NCI-H1930 (cell line): ENCODE results near the gene FUBP3.
A peak's percentile ranks its signal among the peaks of the same experiment; 100 is the strongest.

Source experiments
- DNase-seq, 2 experiments: peaks; one replicate each; lab custom pipeline; 2025; lab: John Stamatoyannopoulos, UW

FUBP3 gene

GRCh38 chr9:130662099-130662969, 83.0 kb downstream of the FUBP3 start:
- DNase-seq = no peak

- DNase-seq = no peak
These were observed 83.5 kb downstream of the FUBP3 start for GRCh38 chr9:130662970-130663257.

- no peak for DNase-seq
These were observed 84.0 kb downstream of the FUBP3 start for GRCh38 chr9:130663258-130663976.

- DNase-seq = no peak
These were observed 84.5 kb downstream of the FUBP3 start for GRCh38 chr9:130663977-130664250.

GRCh38 chr9:130664251-130665028, 85.1 kb downstream of the FUBP3 start, which contains the start of gene PRDM12:
Gene PRDM12 (plus strand): TSS chr9:130664594. CDS start chr9:130664654, 60 bp downstream.
- DNase-seq = no peak

GRCh38 chr9:130665029-130665430, 85.7 kb downstream of the FUBP3 start:
- no peak for DNase-seq

- DNase-seq = no peak
These were observed 86.3 kb downstream of the FUBP3 start for GRCh38 chr9:130665431-130666392.

- DNase-seq = no peak
These were observed 87.2 kb downstream of the FUBP3 start for GRCh38 chr9:130666393-130667119.

- DNase-seq = no peak
These were observed 87.7 kb downstream of the FUBP3 start for GRCh38 chr9:130667120-130667435.

- DNase-seq = no peak
These were observed 88.8 kb downstream of the FUBP3 start for GRCh38 chr9:130668196-130668595.

- no peak for DNase-seq
These were observed 89.3 kb downstream of the FUBP3 start for GRCh38 chr9:130668659-130669058.

- DNase-seq = no peak
These were observed 90.6 kb downstream of the FUBP3 start for GRCh38 chr9:130669965-130670364.

- no peak for DNase-seq
These were observed 91.3 kb downstream of the FUBP3 start for GRCh38 chr9:130670644-130671043.

- no peak for DNase-seq
These were observed 93.1 kb downstream of the FUBP3 start for GRCh38 chr9:130672466-130672865.

- DNase-seq = no peak
These were observed 93.7 kb downstream of the FUBP3 start for GRCh38 chr9:130672933-130673615.

GRCh38 chr9:130675396-130675795, 96.0 kb downstream of the FUBP3 start:
- no peak for DNase-seq

GRCh38 chr9:130677252-130677651, 97.9 kb downstream of the FUBP3 start:
- no peak for DNase-seq

GRCh38 chr9:130680836-130681768, 101.7 kb downstream of the FUBP3 start:
- peak; percentile 76 to 78 for DNase-seq

- no peak for DNase-seq
These were observed 102.5 kb downstream of the FUBP3 start for GRCh38 chr9:130681769-130682420.
